ENCODE results near the gene FOCAD. TPM values are rescaled to one million over a fixed set of nuclear protein-coding genes. Genes with fewer than 3 reads are reported as not detected.

Gene FOCAD
- total and polyA plus RNA-seq, 2 donors (not counting 1 experiment from before 2014, with no cell fraction given), result 40.3 to 145 TPM

DNA sequence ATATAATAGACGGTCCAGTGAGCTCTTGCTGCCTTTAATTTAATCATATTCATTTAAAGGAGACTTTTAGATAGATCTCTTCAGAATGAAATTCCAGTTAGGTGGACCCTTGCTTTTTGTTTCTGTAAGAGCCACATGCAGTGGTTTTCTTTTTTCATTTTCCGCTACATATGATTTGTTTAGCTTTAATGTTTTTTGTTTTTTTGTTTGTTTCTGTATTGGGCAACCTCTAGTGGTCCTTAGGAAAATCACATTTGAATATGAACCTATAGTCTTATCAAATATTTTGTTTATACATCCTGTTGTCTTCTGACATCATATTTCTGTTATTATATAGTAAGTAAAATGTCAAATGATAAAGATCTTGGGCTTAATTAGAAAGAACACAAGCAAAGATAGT is 196.6 kb downstream of the FOCAD start:
- Histone ChIP-seq H2AFZ (ENCODE audit: low read length) (no peak overlapping the region), H3K36me3 (ENCODE audit: control insufficient read depth, insufficient read depth, low read length) (no peaks in the 10 kb centered on the region), H3K4me1 (ENCODE audit: control insufficient read depth, extremely low read depth, insufficient read depth, low read length) (no peaks in the 10 kb centered on the region), H3K79me2 (ENCODE audit: control insufficient read depth, insufficient read depth, low read length) (no peaks in the 10 kb centered on the region), H3K27ac (ENCODE audit: insufficient read depth, low read length) (no peak overlapping the region), H3K4me3 (replicated peaks in 1 of 4; ENCODE audit: control extremely low read depth in 1 of 4, insufficient read depth in 1 of 4, low read depth in 3 of 4, low read length in 4 of 4) (no peak overlapping the region), H3K27me3 (ENCODE audit: control insufficient read depth, insufficient read depth, low read length) (no peaks in the 10 kb centered on the region), H3K9me3 (ENCODE audit: control insufficient read depth, insufficient read depth, low read depth, low read length) (no peaks in the 10 kb centered on the region), H3K9ac (ENCODE audit: insufficient read depth, low read length) (no peak overlapping the region), H4K20me1 (ENCODE audit: control insufficient read depth, extremely low read depth, insufficient read depth, low read length) (no peaks in the 10 kb centered on the region), H3K4me2 (ENCODE audit: extremely low read depth, insufficient read depth, low read length) (no peak overlapping the region)
- DNase-seq (ENCODE audit: low read depth in 2 of 2), result no peak
- TF ChIP-seq, protein P1, sequence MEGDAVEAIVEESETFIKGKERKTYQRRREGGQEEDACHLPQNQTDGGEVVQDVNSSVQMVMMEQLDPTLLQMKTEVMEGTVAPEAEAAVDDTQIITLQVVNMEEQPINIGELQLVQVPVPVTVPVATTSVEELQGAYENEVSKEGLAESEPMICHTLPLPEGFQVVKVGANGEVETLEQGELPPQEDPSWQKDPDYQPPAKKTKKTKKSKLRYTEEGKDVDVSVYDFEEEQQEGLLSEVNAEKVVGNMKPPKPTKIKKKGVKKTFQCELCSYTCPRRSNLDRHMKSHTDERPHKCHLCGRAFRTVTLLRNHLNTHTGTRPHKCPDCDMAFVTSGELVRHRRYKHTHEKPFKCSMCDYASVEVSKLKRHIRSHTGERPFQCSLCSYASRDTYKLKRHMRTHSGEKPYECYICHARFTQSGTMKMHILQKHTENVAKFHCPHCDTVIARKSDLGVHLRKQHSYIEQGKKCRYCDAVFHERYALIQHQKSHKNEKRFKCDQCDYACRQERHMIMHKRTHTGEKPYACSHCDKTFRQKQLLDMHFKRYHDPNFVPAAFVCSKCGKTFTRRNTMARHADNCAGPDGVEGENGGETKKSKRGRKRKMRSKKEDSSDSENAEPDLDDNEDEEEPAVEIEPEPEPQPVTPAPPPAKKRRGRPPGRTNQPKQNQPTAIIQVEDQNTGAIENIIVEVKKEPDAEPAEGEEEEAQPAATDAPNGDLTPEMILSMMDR (conservative IDR thresholded peaks at IDR 0.05 in 1 of 2, IDR thresholded peaks at IDR 0.05 in 1 of 2; ENCODE audit: low read depth in 1 of 2, low read length in 2 of 2), result no peak
- TF ChIP-seq EZH2 (IDR thresholded peaks at IDR 0.05; ENCODE audit: low read length, missing control alignments), result no peak

DNA sequence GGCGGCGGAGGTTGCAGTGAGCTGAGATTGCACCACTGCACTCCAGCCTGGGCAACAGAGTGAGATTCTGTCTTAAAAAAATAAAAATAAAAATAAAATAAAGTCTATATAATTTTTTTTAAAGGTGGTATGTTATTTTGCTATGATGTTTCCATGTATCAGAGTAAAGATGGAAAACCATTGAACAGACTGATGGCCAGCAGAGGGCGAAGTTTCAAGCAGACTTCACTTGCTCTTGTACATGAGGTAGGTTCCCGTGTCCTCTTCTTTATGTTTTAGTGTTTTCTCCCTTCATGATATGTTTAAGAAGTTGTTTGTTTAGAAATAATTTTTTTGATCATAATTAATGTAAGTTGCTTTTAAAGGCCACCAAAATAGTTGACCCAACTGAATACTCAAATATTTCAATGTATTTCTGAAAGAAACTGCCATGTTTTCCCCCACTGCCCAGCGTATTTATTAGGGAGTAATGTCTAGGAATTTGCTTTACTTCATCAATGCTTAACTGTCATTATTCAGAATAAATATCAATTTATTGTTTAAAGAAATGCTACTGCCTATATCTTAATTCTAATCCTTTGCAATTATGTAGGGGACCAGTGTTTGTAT is 201.0 kb downstream of the FOCAD start:
- no peak overlapping the region for H3K9ac ChIP-seq (ENCODE audit: insufficient read depth, low read length)
- H3K27ac ChIP-seq (ENCODE audit: insufficient read depth, low read length), result no peak overlapping the region
- no peaks in the 10 kb centered on the region for H3K9me3 ChIP-seq (ENCODE audit: control insufficient read depth, insufficient read depth, low read depth, low read length)
- H2AFZ ChIP-seq (ENCODE audit: low read length), result no peak overlapping the region
- H3K36me3 ChIP-seq (ENCODE audit: control insufficient read depth, insufficient read depth, low read length), result no peaks in the 10 kb centered on the region
- H3K4me3 ChIP-seq (replicated peaks in 1 of 4; ENCODE audit: control extremely low read depth in 1 of 4, insufficient read depth in 1 of 4, low read depth in 3 of 4, low read length in 4 of 4), result no peak overlapping the region
- no peaks in the 10 kb centered on the region for H3K27me3 ChIP-seq (ENCODE audit: control insufficient read depth, insufficient read depth, low read length)
- no peak overlapping the region for H3K4me2 ChIP-seq (ENCODE audit: extremely low read depth, insufficient read depth, low read length)
- peak; percentile 42 to 65 for DNase-seq (ENCODE audit: low read depth in 2 of 2)
- H3K79me2 ChIP-seq (ENCODE audit: control insufficient read depth, insufficient read depth, low read length), result no peaks in the 10 kb centered on the region
- H3K4me1 ChIP-seq (ENCODE audit: control insufficient read depth, extremely low read depth, insufficient read depth, low read length), result no peaks in the 10 kb centered on the region
- TF ChIP-seq EZH2 (IDR thresholded peaks at IDR 0.05; ENCODE audit: low read length, missing control alignments), result no peak
- TF ChIP-seq, protein P1 (conservative IDR thresholded peaks at IDR 0.05 in 1 of 2, IDR thresholded peaks at IDR 0.05 in 1 of 2; ENCODE audit: low read depth in 1 of 2, low read length in 2 of 2), result peak; percentile 53 to 73
- no peaks in the 10 kb centered on the region for H4K20me1 ChIP-seq (ENCODE audit: control insufficient read depth, extremely low read depth, insufficient read depth, low read length)

DNA sequence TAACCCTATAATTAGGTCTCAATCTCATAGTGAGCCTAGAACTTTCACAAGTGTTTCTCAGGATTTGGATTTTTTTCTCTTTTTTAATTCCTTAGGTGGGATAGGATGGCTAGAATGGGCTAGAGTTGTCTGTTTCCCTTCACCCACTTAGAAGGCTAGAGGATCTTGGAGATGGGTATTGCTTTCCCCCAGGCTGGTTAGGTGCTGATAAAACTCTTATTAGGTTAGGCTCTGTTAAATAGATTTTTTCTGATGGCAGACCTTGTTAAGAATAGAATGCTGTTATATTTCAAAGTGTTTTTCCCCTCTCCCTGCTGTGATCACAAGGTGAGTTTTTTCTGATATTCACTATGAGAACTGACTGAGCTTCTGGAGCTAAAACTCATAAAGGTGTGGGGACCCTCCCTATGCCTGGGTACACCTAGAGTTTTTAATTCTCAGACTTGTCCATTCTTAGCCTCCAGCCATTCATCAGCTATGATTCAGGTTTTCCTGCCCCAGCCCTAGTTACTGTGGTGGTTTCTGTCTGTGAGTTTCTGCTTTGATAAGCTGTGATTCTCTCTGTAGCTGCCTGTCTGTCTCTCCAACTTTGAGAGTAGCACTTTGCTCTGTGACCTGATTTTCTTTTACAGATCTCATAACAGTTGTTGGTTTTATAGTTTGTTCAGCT is 215.0 kb downstream of the FOCAD start:
- H3K4me2 ChIP-seq (ENCODE audit: extremely low read depth, insufficient read depth, low read length), result no peak overlapping the region
- TF ChIP-seq EZH2 (IDR thresholded peaks at IDR 0.05; ENCODE audit: low read length, missing control alignments), result no peak
- TF ChIP-seq, protein P1 (conservative IDR thresholded peaks at IDR 0.05 in 1 of 2, IDR thresholded peaks at IDR 0.05 in 1 of 2; ENCODE audit: low read depth in 1 of 2, low read length in 2 of 2), result no peak
- DNase-seq (ENCODE audit: low read depth in 2 of 2), result peak in 1 of 2 donors; percentile 53
- no peak overlapping the region for H3K27ac ChIP-seq (ENCODE audit: insufficient read depth, low read length)
- no peaks in the 10 kb centered on the region for H3K9me3 ChIP-seq (ENCODE audit: control insufficient read depth, insufficient read depth, low read depth, low read length)
- no peaks in the 10 kb centered on the region for H3K36me3 ChIP-seq (ENCODE audit: control insufficient read depth, insufficient read depth, low read length)
- H4K20me1 ChIP-seq (ENCODE audit: control insufficient read depth, extremely low read depth, insufficient read depth, low read length), result no peaks in the 10 kb centered on the region
- no peaks in the 10 kb centered on the region for H3K4me1 ChIP-seq (ENCODE audit: control insufficient read depth, extremely low read depth, insufficient read depth, low read length)
- H3K4me3 ChIP-seq (replicated peaks in 1 of 4; ENCODE audit: control extremely low read depth in 1 of 4, insufficient read depth in 1 of 4, low read depth in 3 of 4, low read length in 4 of 4), result no peak overlapping the region
- H2AFZ ChIP-seq (ENCODE audit: low read length), result no peak overlapping the region
- no peak overlapping the region for H3K9ac ChIP-seq (ENCODE audit: insufficient read depth, low read length)
- H3K79me2 ChIP-seq (ENCODE audit: control insufficient read depth, insufficient read depth, low read length), result no peaks in the 10 kb centered on the region
- no peaks in the 10 kb centered on the region for H3K27me3 ChIP-seq (ENCODE audit: control insufficient read depth, insufficient read depth, low read length)

Data from fibroblast of lung (primary cell).